IMR-90 (cell line): Measurements from ENCODE around the gene AJUBA.

Experiments
- CHD1 ChIP-seq: IDR thresholded peaks from 2 replicates; pipeline ENCODE4 v1.6.1; 2012; ENCODE audit warnings: low read depth, low read length, improper control_type of control experiment
- CTCF ChIP-seq: conservative IDR thresholded peaks from 2 replicates; pipeline ENCODE4 v1.5.1; 2012; ENCODE audit warnings: mild to moderate bottlenecking, low read depth, low read length, improper control_type of control experiment
- MAFK ChIP-seq: IDR thresholded peaks from 2 replicates; pipeline ENCODE4 v1.6.1; 2012; ENCODE audit warnings: low read depth, low read length, improper control_type of control experiment
- NFE2L2 ChIP-seq: fragments of 150-350 bp; IDR thresholded peaks from 2 replicates; pipeline ENCODE4 v1.6.1; 2016; ENCODE audit warnings: low read depth, mild to moderate bottlenecking, low read length
- POLR2A ChIP-seq: IDR thresholded peaks from 2 replicates; pipeline ENCODE4 v1.6.1; 2012; ENCODE audit warnings: mild to moderate bottlenecking, low read depth, low read length
- RCOR1 ChIP-seq: IDR thresholded peaks from 2 replicates; pipeline ENCODE4 v1.6.1; 2012; ENCODE audit warnings: mild to moderate bottlenecking, low read length, improper control_type of control experiment; ENCODE audit not compliant: insufficient replicate concordance
- RFX5 ChIP-seq: IDR thresholded peaks from 2 replicates; pipeline ENCODE4 v1.8.0; 2012; ENCODE audit warnings: low read depth, mild to moderate bottlenecking, low read length, moderate library complexity
- TF ChIP-seq, protein P1 (sequence below): fragments of 150-350 bp; IDR thresholded peaks from 2 replicates; pipeline ENCODE4 v1.6.1; 2017; ENCODE audit warnings: mild to moderate bottlenecking, antibody characterized with exemption, low read length, low read depth
- TF ChIP-seq, protein P2 (sequence below): fragments of 150-350 bp; IDR thresholded peaks from 2 replicates; pipeline ENCODE4 v1.6.1; 2016; ENCODE audit warnings: low read depth, mild to moderate bottlenecking, low read length, moderate library complexity, borderline replicate concordance

DNA sequence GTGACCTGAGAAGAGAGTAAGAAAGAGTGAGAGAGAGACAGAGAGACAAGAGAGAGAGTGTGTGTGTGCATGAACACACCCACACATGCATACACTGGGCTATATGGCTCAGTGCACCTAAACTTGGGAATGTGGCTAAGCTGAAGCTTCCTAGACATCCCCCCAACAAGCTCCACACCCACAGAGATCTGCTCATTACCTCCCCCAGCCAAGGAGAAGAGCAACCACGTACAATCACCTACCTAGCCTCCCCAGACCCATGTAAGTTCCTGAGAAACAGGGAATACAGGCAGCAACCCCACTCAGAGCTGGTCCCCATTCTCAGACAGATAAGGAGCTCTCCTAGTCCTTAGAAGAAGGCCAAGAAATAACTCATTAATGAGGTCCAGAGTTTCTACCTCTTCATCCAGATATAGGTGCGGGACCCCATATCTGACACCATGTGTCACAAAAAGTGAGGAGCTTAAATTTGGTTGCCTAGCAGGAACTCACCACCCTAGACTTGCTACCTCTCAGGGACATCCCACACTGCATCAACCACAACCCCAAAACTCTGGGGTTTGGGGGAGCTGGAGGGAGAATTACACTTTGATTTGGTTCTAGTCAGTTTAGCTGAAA lies 9.9 kb downstream of the AJUBA start:
- TF ChIP-seq CHD1: no peak
- TF ChIP-seq POLR2A: no peak
- TF ChIP-seq CTCF: no peak
- no peak for TF ChIP-seq RCOR1
- TF ChIP-seq, protein P1, sequence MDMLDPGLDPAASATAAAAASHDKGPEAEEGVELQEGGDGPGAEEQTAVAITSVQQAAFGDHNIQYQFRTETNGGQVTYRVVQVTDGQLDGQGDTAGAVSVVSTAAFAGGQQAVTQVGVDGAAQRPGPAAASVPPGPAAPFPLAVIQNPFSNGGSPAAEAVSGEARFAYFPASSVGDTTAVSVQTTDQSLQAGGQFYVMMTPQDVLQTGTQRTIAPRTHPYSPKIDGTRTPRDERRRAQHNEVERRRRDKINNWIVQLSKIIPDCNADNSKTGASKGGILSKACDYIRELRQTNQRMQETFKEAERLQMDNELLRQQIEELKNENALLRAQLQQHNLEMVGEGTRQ: no peak
- no peak for TF ChIP-seq NFE2L2
- no peak for TF ChIP-seq MAFK
- TF ChIP-seq, protein P2, sequence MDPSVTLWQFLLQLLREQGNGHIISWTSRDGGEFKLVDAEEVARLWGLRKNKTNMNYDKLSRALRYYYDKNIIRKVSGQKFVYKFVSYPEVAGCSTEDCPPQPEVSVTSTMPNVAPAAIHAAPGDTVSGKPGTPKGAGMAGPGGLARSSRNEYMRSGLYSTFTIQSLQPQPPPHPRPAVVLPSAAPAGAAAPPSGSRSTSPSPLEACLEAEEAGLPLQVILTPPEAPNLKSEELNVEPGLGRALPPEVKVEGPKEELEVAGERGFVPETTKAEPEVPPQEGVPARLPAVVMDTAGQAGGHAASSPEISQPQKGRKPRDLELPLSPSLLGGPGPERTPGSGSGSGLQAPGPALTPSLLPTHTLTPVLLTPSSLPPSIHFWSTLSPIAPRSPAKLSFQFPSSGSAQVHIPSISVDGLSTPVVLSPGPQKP: no peak
- no peak for TF ChIP-seq RFX5
